Measurements from ENCODE around the gene COL9A1.

- TF ChIP-seq CTCF (IDR thresholded peaks at IDR 0.05) (no peak), POLR2A (IDR thresholded peaks at IDR 0.05) (no peak), POLR2AphosphoS5 (IDR thresholded peaks at IDR 0.05) (no peak), EP300 (IDR thresholded peaks at IDR 0.05) (no peak)
Observed at GRCh38 chr6:70184723-70185122, 118.2 kb downstream of the COL9A1 start.
